ENCODE results near the gene OPRM1.
A peak's percentile ranks its signal among the peaks of the same experiment; 100 is the strongest.
"Not testable (repeated sequence)": the region's sequence is repeated elsewhere in the genome, so short reads cannot be mapped to it uniquely, and the experiment has no call there.

The OPRM1 gene

DNA sequence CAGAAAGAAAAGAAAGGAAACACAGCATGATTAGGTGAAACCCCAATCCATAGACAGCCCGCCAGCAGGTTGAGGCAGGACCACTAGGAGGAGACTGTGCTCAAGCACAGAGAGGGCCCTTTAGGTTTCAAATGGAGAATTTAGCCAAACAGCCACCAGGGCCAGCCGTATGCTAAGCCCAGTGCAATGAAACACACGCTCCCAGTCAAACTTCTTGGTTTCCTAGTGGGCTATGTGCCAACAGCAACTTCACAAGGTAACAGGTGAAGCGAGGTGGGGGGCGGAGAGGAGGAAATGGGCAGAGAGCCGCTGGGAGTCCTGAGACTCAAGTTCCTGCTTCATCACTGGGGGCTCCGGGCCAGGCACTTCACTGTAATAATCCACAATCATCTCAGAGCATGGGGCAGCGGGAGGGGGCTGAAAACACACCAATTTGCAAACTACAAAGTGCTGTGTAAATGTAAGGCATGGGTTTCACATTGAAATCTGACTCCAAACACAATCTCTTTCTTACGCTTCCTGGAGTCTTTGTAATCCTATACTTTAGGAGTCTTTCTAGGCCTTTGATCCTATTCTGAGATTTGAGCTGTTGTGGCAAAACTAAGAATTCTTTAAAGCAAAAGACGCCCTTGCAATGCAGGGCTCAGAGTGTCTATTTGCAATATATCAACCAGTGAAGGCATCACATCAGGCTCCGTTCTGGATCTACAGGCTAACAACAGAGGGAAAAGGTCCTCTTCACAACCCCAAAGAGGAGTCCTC is 117.3 kb downstream of the OPRM1 start:
- peak in 3 of 4 experiments; percentile 10 to 39 (median 31) for DNase-seq

DNA sequence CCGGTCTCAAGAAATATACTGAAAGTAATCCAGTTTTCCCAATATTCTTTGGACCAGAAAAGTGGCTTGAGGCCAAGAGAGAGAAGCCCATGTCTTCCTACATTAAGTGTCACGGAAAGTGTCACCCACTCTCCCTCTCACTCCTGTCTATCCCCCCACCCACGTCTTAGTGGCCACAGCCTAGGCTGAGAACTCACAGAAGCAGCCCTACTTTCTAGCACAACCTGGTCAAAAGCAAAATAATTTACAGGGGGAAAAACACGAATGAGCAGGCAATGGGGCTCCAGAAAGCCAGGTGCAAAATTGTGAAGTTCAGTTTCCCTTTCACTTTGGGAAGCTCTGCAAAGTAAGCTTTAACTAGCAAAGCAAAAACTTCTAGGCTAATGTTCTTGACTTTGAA is 118.0 kb downstream of the OPRM1 start:
- DNase-seq = no peak

DNA sequence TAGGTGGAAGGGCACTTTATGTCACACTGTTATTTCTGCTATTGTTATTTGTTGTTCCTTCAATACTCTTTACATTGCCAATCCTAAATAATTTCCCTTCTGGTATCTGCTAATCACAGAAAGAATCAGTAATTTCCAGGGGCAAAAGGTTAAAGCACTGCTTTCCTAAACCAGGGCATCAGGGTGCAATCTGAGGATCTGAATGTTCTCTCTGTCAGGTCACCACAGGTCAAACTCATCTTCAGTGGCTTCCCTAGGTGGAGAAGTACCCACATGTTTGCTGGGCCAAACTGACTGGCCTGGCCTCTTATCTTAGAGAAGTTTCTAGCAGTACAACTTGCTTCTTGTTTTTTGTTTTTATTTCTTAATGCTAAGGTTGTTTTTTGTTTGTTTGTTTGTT is 118.7 kb downstream of the OPRM1 start:
- DNase-seq = no peak

DNA sequence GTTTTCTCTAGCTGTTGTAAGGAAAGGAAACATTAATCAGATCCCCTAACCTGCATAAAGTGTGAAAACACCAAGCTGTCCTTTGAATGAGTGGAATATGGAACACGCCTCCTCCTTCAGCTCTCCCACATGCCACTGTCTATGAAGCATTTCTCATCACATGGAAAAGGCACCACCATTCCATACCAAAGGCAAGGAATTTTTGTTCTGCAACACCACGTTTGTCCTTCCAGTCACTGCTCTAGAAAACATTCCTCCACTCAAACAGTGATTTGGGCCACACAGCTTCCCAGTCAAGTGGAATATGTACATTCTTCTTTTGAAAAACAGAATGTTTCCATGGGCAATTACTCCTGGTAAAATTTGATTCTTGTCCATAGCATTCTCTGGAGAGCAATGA is 120.1 kb downstream of the OPRM1 start:
- no peak for DNase-seq

DNA sequence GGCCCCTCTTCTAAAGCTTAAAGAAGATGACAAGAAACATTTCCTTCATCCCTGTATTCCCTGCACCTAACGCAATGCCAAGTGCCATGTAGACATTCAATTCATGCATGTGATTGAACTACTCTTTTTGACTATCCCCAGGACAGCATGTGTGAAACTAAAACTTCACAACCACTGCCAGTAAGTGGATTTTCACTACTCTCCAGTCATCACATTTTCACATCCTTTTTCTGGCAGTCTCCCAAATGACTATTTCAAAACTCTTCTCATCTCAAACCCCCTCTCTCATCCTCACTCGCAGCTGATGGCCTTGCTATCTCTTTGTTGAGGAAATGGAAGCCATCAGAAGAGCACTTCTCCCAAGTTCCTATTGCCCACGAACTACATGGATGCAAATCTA is 122.6 kb downstream of the OPRM1 start:
- no peak for DNase-seq

DNA sequence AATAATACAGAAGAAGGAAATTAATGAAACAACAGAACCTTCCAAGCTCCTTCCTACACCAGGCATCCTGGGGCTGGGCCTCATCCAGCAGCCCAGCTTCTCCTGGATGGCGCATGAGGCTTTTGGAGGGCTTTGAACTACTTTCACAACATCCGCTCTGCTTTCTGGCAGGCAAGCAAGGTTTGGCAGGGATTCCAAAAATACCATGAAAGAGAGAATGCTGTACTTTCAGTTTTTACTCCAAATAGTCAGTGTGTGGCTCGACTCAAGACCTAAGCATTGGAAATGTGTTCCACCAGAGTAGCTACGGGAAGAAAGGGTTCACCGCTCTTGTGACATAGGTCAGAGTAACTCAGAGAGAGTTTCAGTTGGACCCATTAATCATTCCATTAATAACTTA is 125.4 kb downstream of the OPRM1 start:
- no peak for DNase-seq

DNA sequence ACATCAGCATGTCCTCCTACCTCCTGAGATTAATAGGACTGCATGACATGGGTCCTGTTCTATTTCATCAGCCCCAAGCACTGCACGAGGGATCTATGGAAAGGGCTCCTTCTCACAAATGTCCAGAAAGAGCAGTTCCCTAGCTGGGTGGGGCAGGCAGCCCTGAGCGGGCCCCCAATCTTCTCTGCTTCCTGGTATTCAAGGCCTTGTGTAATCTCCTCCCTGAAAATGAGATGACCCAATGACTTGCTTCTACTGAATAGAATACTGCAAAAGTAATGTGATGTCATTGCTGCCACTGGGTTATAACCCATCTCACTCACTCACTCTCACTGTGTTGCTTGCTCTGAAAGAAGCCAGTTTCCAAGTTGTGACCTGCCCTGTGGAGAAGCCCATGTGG is 126.4 kb downstream of the OPRM1 start:
- DNase-seq = no peak

DNA sequence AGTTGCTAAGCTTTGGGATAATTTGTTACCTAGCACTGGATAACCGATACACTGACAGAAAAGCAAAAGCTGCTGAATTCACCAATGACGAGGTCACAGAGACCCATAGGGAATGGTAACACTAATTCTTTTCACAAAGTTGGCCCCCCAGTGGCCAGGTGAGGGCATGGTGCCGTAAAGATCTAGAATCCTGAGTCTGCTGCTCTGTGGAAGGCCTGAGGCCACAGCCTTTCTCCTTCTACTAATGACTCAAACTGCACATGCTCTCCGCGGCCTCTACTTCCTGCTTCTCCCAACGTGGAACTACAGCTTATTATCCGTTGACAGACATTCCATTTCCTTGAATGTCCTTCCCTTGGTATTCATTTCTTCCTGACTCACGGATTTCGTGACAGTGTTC is 127.1 kb downstream of the OPRM1 start:
- DNase-seq = no peak

DNA sequence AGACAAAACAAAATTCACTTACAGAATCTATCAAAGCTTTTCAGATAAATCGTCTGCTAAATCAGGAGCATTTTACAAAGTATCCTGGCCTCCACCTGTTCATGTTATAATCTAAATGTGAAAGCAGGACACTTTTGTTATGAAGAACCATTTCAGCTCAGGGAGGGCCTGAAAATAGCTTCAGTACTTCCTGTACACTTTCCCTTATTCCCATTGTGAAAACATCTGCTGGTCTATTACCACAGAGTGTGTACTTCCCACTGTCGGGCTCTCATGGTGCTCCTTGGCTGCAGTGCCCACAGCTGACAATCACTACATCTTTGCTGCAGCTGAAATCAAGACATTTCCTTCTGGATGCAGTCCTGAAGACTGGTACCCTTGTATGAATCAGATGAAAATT is 128.1 kb downstream of the OPRM1 start:
- no peak for DNase-seq

DNA sequence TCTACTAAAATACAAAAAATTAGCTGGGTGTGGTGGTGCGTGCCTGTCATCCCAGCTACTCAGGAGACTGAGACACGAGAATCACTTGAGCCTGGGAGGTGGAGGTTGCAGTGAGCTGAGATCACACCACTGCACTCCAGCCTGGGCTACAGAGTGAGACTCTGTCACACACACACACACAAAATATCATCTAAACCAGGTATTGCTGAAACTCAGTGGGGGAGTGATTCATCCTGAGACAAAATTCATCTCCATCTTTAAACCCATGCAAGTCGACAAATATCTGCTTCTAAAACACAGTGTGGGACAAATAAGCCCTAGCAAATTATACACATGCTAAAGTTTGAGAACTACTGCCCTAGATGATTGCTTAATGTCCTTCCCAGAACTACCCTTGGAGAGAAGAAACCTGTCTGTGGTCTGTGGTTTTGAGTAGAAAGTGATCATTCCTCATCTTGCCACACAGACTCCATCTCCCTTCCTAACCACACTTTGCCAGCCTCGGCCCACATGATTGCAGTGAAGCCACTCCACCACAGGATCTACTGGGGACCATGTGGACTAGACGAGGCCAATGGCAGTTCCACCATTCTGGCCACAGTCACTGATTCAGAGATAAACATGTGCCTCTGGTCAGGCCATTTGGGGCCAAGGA is 130.3 kb downstream of the OPRM1 start:
- DNase-seq = no peak

DNA sequence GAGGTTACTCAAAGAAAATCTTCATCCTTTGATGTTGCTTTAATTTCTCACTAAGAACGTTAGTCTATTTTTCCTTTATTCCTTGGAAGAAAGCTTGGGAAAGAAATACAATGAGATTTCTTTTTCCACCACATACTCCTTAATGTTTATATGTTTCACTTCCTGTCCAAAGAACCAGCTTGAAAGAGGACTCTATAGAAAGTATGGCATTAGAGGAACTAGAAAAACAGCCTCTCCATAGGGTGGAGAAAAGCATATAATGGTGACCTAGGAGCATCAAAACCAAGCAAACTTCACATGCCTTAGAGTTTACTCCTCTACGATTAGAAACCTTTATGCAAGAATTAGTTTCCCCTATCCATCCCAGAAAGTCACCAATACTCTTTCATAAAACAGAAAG is 131.1 kb downstream of the OPRM1 start:
- no peak for DNase-seq

DNA sequence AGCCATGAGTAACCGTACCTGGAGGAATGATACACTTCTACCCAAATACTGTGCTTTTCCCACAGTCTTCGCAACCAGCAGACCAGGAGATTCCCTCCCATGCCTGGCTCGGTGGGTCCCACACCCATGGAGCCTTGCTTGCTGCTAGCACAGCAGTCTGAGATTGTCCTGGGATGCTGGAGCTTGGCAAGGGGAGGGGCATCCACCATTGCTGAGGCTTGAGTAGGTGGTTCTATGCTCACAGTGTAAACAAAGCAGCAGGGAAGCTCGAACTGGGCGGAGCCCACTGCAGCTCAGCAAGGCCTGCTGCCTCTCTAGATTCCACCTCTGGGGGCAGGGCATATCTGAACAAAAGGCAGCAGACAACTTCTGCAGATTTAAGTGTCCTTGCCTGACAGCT is 133.4 kb downstream of the OPRM1 start:
- not testable (repeated sequence) for DNase-seq

DNA sequence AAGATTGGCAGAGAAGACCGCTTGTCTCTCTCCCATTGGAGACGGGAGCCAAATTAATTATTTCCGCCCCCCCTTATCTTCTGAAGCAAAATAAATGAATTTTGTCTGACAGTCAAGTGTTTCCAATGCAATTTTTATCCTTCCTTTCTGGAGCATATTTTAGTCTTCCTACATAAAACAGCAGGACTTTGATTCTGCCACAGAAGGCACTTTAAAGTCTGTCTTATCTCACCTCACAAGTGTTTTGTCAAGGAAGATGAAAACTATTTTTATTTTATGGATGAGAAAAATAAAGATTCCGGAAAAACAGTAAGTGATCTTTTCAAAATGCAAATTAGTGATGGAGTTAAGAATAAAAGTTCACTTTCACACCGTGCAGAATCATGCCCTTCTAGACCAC is 140.4 kb downstream of the OPRM1 start:
- no peak for DNase-seq

DNA sequence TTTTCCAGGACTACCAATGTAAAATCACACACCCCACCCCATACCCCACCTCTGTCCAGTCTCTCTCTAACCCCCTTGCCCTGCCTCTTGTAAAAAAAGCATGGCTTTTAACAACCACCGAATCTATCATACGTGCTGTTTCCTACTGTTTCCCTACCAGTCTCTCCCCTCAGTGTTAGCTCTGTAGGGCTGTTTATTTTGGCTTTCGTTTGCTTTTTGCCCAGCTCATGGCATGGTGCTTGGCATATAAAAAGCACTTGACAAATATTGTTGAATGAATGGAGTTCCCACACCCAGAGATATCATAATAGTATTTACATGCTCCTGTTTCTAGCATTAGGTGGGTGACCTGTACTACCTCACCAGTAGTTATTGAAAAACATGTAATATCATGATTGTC is 148.2 kb downstream of the OPRM1 start:
- DNase-seq = no peak

DNA sequence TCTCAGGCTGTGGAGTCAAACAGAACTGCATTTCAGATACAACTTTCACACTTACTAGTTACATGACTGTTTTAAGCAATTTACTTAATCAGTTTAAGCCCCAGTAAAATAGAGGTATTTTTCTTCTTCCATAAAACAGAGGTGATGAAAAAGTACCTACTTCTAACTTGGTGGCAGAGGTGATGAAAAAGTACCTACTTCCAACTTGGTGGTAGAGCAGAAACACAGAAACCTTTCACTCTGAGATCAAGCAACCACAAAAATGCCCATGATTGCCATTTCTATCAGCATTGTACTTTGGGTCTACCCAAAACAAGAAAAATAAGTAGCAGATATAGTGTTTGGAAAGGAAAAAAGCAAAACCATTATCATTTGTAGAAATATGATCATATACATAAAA is 148.7 kb downstream of the OPRM1 start:
- no peak for DNase-seq

DNA sequence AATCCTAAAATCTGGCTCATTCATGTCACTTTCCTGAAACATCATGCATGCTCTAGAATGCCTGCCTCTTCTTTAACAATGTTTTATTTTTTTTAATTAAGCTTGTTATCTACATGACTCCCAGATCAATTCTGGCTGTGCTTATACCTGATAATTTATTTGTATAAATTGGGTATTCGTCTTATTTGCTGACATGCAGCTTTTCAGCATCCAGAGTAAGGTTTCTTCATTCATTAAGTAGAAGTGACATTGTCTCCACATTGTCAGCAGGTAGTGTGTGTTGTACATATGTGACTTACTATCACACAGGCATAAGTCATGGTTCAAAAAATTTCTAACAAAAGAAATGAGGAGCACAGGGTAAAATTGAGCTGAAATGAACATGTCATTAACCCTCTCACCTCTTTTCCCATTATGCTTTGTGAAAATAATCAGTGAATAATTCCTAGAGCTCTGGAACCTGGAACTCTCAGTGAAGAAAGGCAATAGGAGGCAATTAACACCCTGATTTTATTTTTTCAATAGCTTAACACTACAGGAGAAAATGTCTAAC is 157.4 kb downstream of the OPRM1 start:
- DNase-seq = no peak

DNA sequence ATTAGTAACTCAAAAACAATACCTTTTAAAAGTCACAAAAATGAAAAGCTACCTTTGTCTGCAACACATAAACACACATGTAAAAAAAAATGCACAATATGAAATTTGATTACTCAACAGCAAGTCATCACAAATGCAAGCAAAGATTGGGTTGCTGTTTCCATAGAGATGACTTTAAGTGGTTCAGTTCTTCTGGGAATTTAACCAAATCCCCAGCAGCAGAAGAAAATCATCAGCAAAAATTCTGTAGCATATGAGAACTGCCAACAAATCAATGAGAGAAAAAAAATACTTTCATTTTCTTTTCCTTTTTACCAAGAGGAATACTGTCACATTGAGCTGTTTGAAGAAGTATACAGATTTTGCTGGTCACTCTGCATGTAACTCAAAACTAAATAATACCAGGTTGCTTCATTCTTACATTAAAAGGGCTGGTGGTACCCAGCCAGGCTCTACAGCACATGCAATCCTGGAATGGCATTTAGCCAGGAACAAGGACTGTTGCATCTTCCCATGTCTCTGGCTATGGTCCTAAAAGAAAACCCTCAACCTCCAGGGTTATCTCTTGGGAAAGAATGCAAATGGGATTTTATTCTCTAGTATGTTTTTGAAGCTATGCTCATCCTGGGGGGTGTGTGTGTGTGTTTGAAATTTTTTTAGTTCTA is 158.3 kb downstream of the OPRM1 start:
- DNase-seq = no peak

DNA sequence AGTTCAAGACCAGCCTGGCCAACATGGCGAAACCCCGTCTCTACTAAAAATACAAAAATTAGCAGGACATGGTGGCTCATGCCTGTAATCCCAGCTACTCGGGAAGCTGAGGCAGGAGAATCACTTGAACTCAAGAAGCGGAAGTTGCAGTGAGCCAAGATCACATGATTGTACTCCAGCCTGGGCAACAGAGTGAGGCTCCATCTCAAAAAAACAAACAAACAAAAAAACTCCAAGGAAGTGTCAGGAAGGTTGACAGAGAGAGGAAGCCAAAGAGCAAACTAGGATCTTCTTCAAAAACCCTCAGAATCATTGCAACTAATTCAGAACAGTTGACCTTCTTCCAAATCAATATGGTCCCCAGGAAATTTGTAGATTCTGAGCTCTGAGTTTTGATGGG is 162.6 kb downstream of the OPRM1 start:
- DNase-seq = not testable (repeated sequence)

DNA sequence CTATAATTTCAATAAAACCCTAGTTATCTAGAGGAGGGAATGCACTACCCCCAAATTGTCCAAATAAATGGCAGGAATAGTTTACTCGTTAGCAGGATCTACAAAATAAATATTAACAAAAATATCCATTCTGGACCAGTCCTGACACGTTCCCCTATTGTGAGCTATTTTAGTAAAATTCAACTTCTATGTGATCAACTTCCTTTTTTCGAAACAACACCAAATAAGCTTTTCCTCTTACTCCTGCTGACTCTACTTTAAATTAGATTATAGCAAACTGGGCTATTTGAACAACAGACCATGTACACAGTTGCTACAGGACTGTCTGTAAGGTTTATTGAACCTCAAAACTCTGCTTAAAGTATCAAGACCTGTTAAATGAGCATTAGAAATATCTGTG is 163.3 kb downstream of the OPRM1 start:
- no peak for DNase-seq

DNA sequence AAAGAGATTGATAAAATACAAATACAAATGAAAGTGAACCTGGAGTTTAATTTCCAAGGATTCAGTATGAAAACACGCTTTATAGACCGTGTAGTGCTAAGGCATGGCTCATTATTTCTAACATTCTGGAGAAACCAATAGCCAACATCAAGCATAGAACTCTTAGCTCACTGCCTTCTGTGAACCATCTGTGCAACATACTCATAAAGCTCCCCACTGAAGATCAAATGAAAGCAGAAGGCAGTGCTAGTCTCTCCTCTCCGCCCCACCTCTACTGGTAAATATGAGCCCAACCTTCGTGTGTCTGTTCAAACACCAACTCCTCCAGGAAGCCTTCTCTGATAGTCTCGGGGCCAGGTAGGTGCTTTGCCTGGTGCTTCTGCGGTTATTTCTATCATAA is 163.9 kb downstream of the OPRM1 start:
- DNase-seq = no peak

DNA sequence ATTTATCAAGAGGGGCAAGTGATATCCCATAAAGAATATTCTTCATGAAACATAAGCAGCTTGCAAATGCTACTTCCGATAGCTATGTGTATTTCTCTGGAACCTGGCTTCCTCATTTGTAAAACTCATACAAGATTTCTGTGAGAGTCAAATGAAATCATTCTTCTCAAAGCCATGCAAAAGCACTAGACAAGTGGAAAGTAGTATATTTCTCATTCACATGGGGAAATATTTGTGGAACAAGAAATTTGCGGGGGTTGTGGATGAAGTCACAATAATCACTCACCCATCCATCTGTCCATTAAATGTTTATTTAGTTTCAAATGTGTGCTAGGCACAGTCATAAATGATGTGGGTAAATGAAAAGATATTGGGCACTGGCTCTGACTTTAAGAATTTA is 167.1 kb downstream of the OPRM1 start:
- no peak for DNase-seq

DNA sequence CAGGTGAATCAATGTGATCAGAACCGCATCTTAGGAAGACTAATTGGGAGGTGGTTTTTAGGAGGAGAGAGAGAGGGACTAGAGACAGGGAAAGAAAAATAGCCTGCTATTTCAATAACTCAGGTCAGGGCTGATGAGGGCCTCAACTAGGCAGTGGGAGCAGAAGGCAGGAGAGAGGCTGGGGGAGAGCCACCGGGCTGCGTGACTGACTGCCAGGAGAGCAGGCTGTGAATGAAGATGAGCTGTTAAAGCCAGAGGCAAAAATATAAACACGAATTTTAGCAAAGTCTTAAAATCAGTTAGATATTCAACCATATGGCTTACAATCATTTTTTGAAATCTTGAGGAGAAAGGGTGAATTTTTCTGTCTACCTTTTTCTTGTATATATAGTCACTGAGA is 168.0 kb downstream of the OPRM1 start:
- DNase-seq = no peak

DNA sequence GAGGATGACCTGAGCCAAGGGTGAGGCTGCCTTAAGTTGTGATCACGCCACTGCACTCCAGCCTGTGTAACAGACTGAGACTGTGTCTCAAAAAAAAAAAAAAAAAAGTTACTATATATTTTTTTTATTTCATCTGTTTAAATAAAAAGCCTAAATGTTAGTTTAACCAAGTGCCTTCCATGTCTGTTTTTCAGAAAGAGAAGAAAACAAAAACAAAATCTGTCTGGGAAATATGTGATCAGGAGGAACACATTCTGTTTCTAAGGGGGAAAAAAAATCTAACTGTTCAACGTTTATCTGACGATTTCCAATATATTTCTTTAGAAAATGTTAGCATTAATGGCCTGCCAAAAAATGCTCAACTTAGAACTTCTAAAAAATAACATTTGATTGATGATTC is 170.5 kb downstream of the OPRM1 start:
- no peak for DNase-seq

DNA sequence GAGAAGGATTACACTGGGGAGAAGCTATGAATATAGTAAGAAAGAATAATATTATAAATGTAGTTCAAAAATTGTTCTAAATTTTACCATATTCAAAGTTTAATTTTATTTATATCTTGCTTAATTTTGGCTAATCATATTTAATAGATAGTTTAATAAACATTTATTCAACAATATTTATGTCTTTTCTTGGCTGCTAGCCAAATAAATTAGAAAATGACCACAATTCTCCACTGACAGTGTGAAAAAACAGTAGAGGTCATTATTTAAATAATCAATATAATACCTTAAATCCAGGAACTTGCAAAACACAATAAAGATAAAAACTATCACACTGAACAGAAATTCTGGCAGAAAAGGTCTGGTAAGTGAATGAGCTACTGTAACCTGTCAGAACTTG is 171.6 kb downstream of the OPRM1 start:
- no peak for DNase-seq

Data from activated naive CD4-positive, alpha-beta T cell (primary cell).